Tibial nerve (tissue), 4 donors: Measurements from ENCODE around the gene STK17B. TPM values are rescaled to one million over a fixed set of nuclear protein-coding genes. Genes with fewer than 3 reads are reported as not detected.

Experiments
- DNase-seq, 2 donors: peaks; one replicate each; pipeline ENCODE4 v3.0.0-alpha.2; 2019; ENCODE audit warnings: low spot score in 2 of 2
- H3K27ac ChIP-seq, 4 donors: fragments of 200-600 bp; sonication (generic) in 3 of 4; one replicate each; pipeline ENCODE4 v1.5.1; 2017 to 2019; ENCODE audit warnings: mild to moderate bottlenecking in 1 of 4
- H3K27me3 ChIP-seq, 2 donors: fragments of 200-600 bp; sonication (generic) in 1 of 2; one replicate each; pipeline versions ENCODE4 v1.5.1 to v1.6.0; 2017 to 2019
- H3K36me3 ChIP-seq, 3 donors: fragments of 200-600 bp; sonication (generic); one replicate each; pipeline ENCODE4 v1.5.1; 2018 to 2019
- H3K4me1 ChIP-seq, 4 donors: fragments of 200-600 bp; sonication (generic) in 3 of 4; one replicate each; pipeline ENCODE4 v1.5.1; 2017 to 2019
- H3K4me3 ChIP-seq, 4 donors: fragments of 200-600 bp; sonication (generic) in 3 of 4; one replicate each; pipeline ENCODE4 v1.5.1; 2017 to 2019; ENCODE audit warnings: mild to moderate bottlenecking in 1 of 4, moderate library complexity in 1 of 4
- H3K9me3 ChIP-seq, 4 donors: fragments of 200-600 bp; sonication (generic) in 3 of 4; one replicate each; pipeline ENCODE4 v1.5.1; 2017 to 2019
- CTCF ChIP-seq, 5 experiments: fragments of 200-600 bp in 3 of 5; fragments of 450-650 bp in 2 of 5; sonication (generic) in 3 of 5; IDR thresholded peaks; one replicate each; pipeline ENCODE4 v1.5.1; 2016 to 2019; ENCODE audit warnings: antibody characterized with exemption in 5 of 5, mild to moderate bottlenecking in 3 of 5, moderate library complexity in 2 of 5
- EP300 ChIP-seq, 2 donors: sonication (generic); formaldehyde crosslinking; IDR thresholded peaks; one replicate each; pipeline ENCODE4 v1.6.1; 2017; ENCODE audit warnings: antibody characterized with exemption in 2 of 2, mild to moderate bottlenecking in 1 of 2
- POLR2A ChIP-seq, 2 donors: fragments of 450-650 bp; IDR thresholded peaks; one replicate each; pipeline ENCODE4 v1.6.1; 2017; ENCODE audit warnings: antibody characterized with exemption in 2 of 2, mild to moderate bottlenecking in 2 of 2, moderate library complexity in 2 of 2
- WGBS, 2 donors: methylation state at CpG; one replicate each; pipeline ENCODE4 v1.1.5; 2018; 5-methylcytosine and 5-hydroxymethylcytosine counted together
- total RNA-seq, 4 donors: library from RNA; depleted of rRNA; stranded (reverse); fragments of >200 nt; gene quantifications; one replicate each; pipeline ENCODE4 v1.1.0, GENCODE V29; 2016

The STK17B gene
- total RNA-seq, 4 donors from 2014 or later: 35.1 to 73.9 (median 45.4) TPM

DNA sequence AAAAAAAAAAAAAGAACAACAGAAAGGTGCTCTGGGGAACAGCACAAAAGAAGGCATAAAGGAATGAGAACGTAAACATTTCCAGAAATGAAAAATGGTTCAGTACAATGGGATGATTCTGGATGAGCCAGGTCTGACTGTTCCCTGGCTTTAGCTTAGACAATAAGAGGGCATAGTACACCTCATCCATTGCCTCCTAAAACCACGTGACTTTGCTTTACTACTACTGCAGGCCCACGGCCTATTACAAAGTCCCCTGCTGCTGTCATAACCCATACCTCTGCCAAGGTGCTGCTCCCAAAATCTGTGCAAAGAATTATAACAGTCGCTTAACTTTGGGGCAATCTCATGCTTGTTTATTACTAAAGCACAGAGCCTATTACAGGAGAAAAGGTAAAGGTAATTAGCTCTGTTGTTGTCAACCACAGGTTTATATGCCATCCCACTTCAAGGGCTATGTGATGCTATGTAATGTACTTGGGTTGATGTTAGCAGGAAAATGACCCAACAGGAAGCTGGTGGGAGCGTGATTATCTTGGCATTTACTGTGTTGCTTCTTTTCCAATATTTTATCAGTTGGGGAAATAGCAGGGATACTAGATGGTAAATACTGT, 26.8 kb downstream of the STK17B start:
- H3K36me3 ChIP-seq: peaks cover 0 to 36% (median 14%) of the 10 kb centered on the region in 3 donors
- WGBS, 2 donors: 91 to 92% methylated on average over 5 of the region's 5 CpGs

DNA sequence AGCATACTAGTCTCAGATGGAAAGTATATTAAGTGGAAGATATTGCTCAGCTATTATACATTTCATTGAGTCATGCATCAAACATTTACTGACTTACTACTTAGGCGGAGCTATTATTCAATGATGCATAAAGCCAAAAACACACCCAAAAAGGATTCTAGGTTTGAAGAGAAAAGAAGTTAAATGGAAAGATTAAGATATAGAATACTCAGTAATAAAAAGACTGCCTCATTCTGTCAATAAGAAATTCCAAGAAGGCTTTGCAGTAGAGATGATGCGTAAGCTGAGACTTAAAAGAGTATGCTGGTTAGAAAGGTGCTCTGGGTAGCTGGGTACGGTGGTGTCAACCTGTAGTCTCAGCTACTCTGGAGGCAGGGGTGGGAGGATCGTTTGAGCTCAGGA, 27.6 kb downstream of the STK17B start:
- H3K9me3 ChIP-seq: no peaks in the 10 kb centered on the region
- H3K27me3 ChIP-seq: no peaks in the 10 kb centered on the region
- H3K36me3 ChIP-seq: peaks cover 0 to 43% (median 19%) of the 10 kb centered on the region in 3 donors
- WGBS, 2 donors: 95 to 96% methylated on average over 4 of the region's 4 CpGs
- TF ChIP-seq POLR2A (IDR thresholded peaks at IDR 0.05) (no peak), EP300 (IDR thresholded peaks at IDR 0.05) (no peak), CTCF (IDR thresholded peaks at IDR 0.05) (no peak)
- H3K27ac ChIP-seq: no peak overlapping the region
- no peak overlapping the region for H3K4me3 ChIP-seq
- DNase-seq: no peak
- H3K4me1 ChIP-seq: peaks cover 0 to 10% (median 0%) of the 10 kb centered on the region in 4 donors

More for the DNA sequence above, 26.8 kb downstream of the STK17B start:
- TF ChIP-seq POLR2A (IDR thresholded peaks at IDR 0.05) (no peak), CTCF (IDR thresholded peaks at IDR 0.05) (no peak), EP300 (IDR thresholded peaks at IDR 0.05) (no peak)
- Histone ChIP-seq H3K9me3 (no peaks in the 10 kb centered on the region), H3K4me1 (peaks cover 0 to 10% (median 0%) of the 10 kb centered on the region in 4 donors), H3K27me3 (no peaks in the 10 kb centered on the region), H3K4me3 (no peak overlapping the region), H3K27ac (no peak overlapping the region)
- no peak for DNase-seq

GRCh38 chr2:196142825-196143224, 28.6 kb downstream of the STK17B start:
- TF ChIP-seq EP300 (IDR thresholded peaks at IDR 0.05) (no peak), CTCF (IDR thresholded peaks at IDR 0.05) (no peak), POLR2A (IDR thresholded peaks at IDR 0.05) (no peak)
- H3K36me3 ChIP-seq: peaks cover 0 to 52% (median 26%) of the 10 kb centered on the region in 3 donors
- WGBS, 2 donors: 81 to 89% methylated on average over 1 of the region's 1 CpG

GRCh38 chr2:196140213-196140612, 31.2 kb downstream of the STK17B start:
- DNase-seq: no peak
- Histone ChIP-seq H3K27ac (no peak overlapping the region), H3K27me3 (no peaks in the 10 kb centered on the region), H3K4me1 (peaks cover 0 to 5% (median 0%) of the 10 kb centered on the region in 4 donors), H3K36me3 (peaks cover 0 to 72% (median 32%) of the 10 kb centered on the region in 3 donors), H3K9me3 (no peaks in the 10 kb centered on the region), H3K4me3 (no peak overlapping the region)
- TF ChIP-seq EP300 (IDR thresholded peaks at IDR 0.05) (no peak), CTCF (IDR thresholded peaks at IDR 0.05) (no peak), POLR2A (IDR thresholded peaks at IDR 0.05) (no peak)

More at GRCh38 chr2:196142825-196143224, 28.6 kb downstream of the STK17B start:
- no peak overlapping the region for H3K4me3 ChIP-seq
- H3K27me3 ChIP-seq: no peaks in the 10 kb centered on the region
- H3K4me1 ChIP-seq: peaks cover 0 to 10% (median 0%) of the 10 kb centered on the region in 4 donors
- H3K9me3 ChIP-seq: no peaks in the 10 kb centered on the region
- H3K27ac ChIP-seq: no peak overlapping the region
- no peak for DNase-seq

- TF ChIP-seq POLR2A (IDR thresholded peaks at IDR 0.05): no peak
- no peak for TF ChIP-seq EP300 (IDR thresholded peaks at IDR 0.05)
- TF ChIP-seq CTCF (IDR thresholded peaks at IDR 0.05): no peak
- DNase-seq: no peak
- H3K4me1 ChIP-seq: no peaks in the 10 kb centered on the region
- no peak overlapping the region for H3K4me3 ChIP-seq
- no peaks in the 10 kb centered on the region for H3K27me3 ChIP-seq
- 91 to 93% methylated on average over 2 of the region's 2 CpGs for WGBS, 2 donors
- H3K36me3 ChIP-seq: peaks cover 0 to 76% (median 28%) of the 10 kb centered on the region in 3 donors
- peaks cover 0 to 14% (median 1%) of the 10 kb centered on the region in 4 donors for H3K9me3 ChIP-seq
- no peak overlapping the region for H3K27ac ChIP-seq
Measured at GRCh38 chr2:196137271-196137670, 34.1 kb downstream of the STK17B start.
